Putamen (tissue), 1 donor: ENCODE data around the gene COX4I2.
"Not testable (repeated sequence)": the region's sequence is repeated elsewhere in the genome, so short reads cannot be mapped to it uniquely, and the experiment has no call there.

Source experiments
- DNase-seq: peaks from one replicate; pipeline ENCODE4 v3.0.0-alpha.2; 2016; ENCODE audit warnings: low spot score

COX4I2 gene

GRCh38 chr20:31637660-31638059, at the start of gene COX4I2:
Gene COX4I2 (plus strand): TSS chr20:31637912. CDS start chr20:31639018, 1,106 bp downstream.
- DNase-seq, result no peak

GRCh38 chr20:31590717-31591225, 46.9 kb upstream of the COX4I2 start:
- DNase-seq, result no peak

GRCh38 chr20:31593221-31594001, 44.3 kb upstream of the COX4I2 start:
- DNase-seq, result no peak

- no peak for DNase-seq
Measured at GRCh38 chr20:31594002-31594557, 43.6 kb upstream of the COX4I2 start.

GRCh38 chr20:31594558-31595379, 42.9 kb upstream of the COX4I2 start:
- no peak for DNase-seq

GRCh38 chr20:31595380-31595653, 42.4 kb upstream of the COX4I2 start:
- no peak for DNase-seq

- DNase-seq, result no peak
Measured at GRCh38 chr20:31595654-31596411, 41.9 kb upstream of the COX4I2 start.

GRCh38 chr20:31596412-31596715, 41.3 kb upstream of the COX4I2 start:
- not testable (repeated sequence) for DNase-seq

GRCh38 chr20:31596831-31597480, 40.8 kb upstream of the COX4I2 start:
- DNase-seq, result no peak

- no peak for DNase-seq
Measured at GRCh38 chr20:31597481-31597855, 40.2 kb upstream of the COX4I2 start.

- DNase-seq, result no peak
Measured at GRCh38 chr20:31602431-31602778, 35.3 kb upstream of the COX4I2 start.

- no peak for DNase-seq
Measured at GRCh38 chr20:31602779-31603441, 34.8 kb upstream of the COX4I2 start.

- DNase-seq, result peak; percentile 92
Measured at GRCh38 chr20:31603822-31604566, 33.7 kb upstream of the COX4I2 start.

- DNase-seq, result no peak
Measured at GRCh38 chr20:31604567-31605030, 33.1 kb upstream of the COX4I2 start.

GRCh38 chr20:31605031-31605901, 32.4 kb upstream of the COX4I2 start, which contains the start of gene ID1:
Gene ID1 (plus strand): TSS chr20:31605289. CDS start chr20:31605388, 99 bp downstream.
- DNase-seq, result peak; percentile 92

- DNase-seq, result no peak
Measured at GRCh38 chr20:31605902-31606803, 31.6 kb upstream of the COX4I2 start.

GRCh38 chr20:31606804-31607639, 30.7 kb upstream of the COX4I2 start:
- no peak for DNase-seq
